ENCODE results near the gene TCF3.

DNA sequence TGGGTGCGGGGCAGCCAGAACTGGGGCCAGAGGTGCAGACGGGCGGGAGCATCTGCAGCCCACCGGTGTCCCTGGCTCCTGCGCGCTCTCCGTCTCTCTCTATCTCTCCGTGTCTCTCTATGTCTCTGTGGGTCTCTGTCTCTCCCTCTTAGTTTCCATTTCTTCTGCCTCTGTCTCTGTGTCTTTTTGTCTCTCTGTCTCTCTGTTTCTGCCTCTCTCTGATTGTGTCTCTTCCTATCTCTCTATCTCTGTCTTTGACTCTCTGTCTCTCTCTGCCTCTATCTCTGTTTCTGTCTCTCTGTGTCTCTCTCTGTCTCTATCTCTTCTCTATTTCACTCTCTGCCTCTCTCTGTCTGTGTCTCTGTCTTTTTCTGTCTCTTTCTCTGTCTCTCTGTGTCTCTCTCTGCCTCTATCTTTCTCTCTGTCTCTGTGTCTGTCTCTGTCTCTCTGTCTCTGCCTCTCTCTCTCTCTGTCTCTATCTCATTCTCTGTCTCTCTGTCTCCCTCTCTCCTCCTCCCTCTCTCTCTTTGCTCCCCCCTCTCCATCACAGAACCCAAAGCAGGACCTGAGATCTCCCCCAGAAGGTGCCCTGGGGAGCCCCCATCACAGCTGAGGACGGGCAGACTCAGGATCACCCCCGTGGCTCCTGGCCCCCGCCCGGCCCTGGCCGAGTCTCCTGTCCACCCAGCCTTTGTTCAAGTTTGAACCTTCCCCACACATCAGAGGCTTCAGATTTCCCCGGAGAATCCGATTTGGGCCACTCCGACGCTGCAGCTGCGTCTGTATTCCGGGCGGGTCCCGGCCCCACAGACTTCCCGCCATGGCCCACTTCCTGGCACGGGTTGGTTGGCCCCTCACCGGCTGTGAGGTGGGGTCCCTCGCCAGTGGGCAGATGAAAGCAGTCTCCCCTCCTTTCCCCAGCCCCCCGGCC lies 48.6 kb upstream of the TCF3 start:
- TF ChIP-seq CTCF (IDR thresholded peaks at IDR 0.05): no peak
- TF ChIP-seq POLR2AphosphoS5 (IDR thresholded peaks at IDR 0.05): no peak
